Keratinocyte (primary cell): ENCODE data around the gene FXYD6. TPM values are rescaled to one million over a fixed set of nuclear protein-coding genes. Genes with fewer than 3 reads are reported as not detected.
A peak's percentile ranks its signal among the peaks of the same experiment; 100 is the strongest.

Experiments used
- DNase-seq: peaks from one replicate; pipeline ENCODE4 v3.0.0-alpha.2; 2011; ENCODE audit warnings: low read depth, missing footprints, low spot score
- FAIRE-seq: peaks from 2 replicates; lab custom pipeline; 2011; peaks lifted over from hg19 to GRCh38; lab: Jason Lieb, UNC
- H2AFZ ChIP-seq: 2 replicates; pipeline ENCODE4 v1.6.0; 2012; ENCODE audit warnings: low read length, control low read depth, inconsistent platforms; ENCODE audit not compliant: control insufficient read depth
- H3K27ac ChIP-seq: 2 replicates; pipeline ENCODE4 v1.5.1; 2011; ENCODE audit warnings: low read length; ENCODE audit not compliant: control insufficient read depth, insufficient read depth
- H3K27me3 ChIP-seq: 3 replicates; pipeline ENCODE4 v1.6.0; 2011; ENCODE audit warnings: low read length; ENCODE audit not compliant: control insufficient read depth, insufficient read depth; ENCODE audit errors: extremely low read depth
- H3K36me3 ChIP-seq, 2 experiments: 2 replicates in 1 of 2; 3 replicates in 1 of 2; pipeline ENCODE4 v1.5.1; 2011; ENCODE audit warnings: low read length in 2 of 2, mild to moderate bottlenecking in 1 of 2; ENCODE audit not compliant: control insufficient read depth in 2 of 2, insufficient read depth in 2 of 2; ENCODE audit errors: extremely low read depth in 1 of 2
- H3K4me1 ChIP-seq: 3 replicates; pipeline ENCODE4 v1.5.1; 2011; ENCODE audit warnings: low read length; ENCODE audit not compliant: control insufficient read depth, insufficient read depth; ENCODE audit errors: extremely low read depth
- H3K4me2 ChIP-seq: 3 replicates; pipeline ENCODE4 v1.6.0; 2011; ENCODE audit warnings: low read depth, low read length; ENCODE audit not compliant: control insufficient read depth, insufficient read depth; ENCODE audit errors: extremely low read depth
- H3K4me3 ChIP-seq, 3 experiments: fragments of 200-600 bp in 1 of 3; sonication (generic) in 1 of 3; 2 replicates in 2 of 3; 3 replicates in 1 of 3; pipeline ENCODE4 v1.5.1; 2011 to 2016; ENCODE audit warnings: low read length in 3 of 3, mild to moderate bottlenecking in 3 of 3, control low read depth in 2 of 3, inconsistent platforms in 1 of 3, low read depth in 1 of 3, mixed read lengths in 1 of 3, mixed run types in 1 of 3, moderate library complexity in 1 of 3; ENCODE audit not compliant: control insufficient read depth in 2 of 3, insufficient read depth in 2 of 3; ENCODE audit errors: extremely low read depth in 1 of 3
- H3K79me2 ChIP-seq: 2 replicates; pipeline ENCODE4 v1.6.0; 2012; ENCODE audit warnings: low read length; ENCODE audit not compliant: control insufficient read depth, insufficient read depth
- H3K9ac ChIP-seq: 3 replicates; pipeline ENCODE4 v1.6.0; 2011; ENCODE audit warnings: low read length; ENCODE audit not compliant: control insufficient read depth, insufficient read depth; ENCODE audit errors: extremely low read depth
- H3K9me1 ChIP-seq: 3 replicates; pipeline ENCODE4 v1.6.0; 2011; ENCODE audit warnings: low read length; ENCODE audit not compliant: control insufficient read depth, insufficient read depth; ENCODE audit errors: extremely low read depth
- H3K9me3 ChIP-seq: 2 replicates; pipeline ENCODE4 v1.5.1; 2012; ENCODE audit warnings: low read depth, low read length; ENCODE audit not compliant: control insufficient read depth
- H4K20me1 ChIP-seq: 3 replicates; pipeline ENCODE4 v1.6.0; 2011; ENCODE audit warnings: low read length; ENCODE audit not compliant: control insufficient read depth, insufficient read depth; ENCODE audit errors: extremely low read depth
- EZH2 ChIP-seq: IDR thresholded peaks from one replicate; pipeline ENCODE4 v1.6.1; 2012; ENCODE audit warnings: inconsistent platforms, mild to moderate bottlenecking, low read length, moderate library complexity
- dilution Hi-C: fragments of 300-500 bp; cut with MboI; formaldehyde crosslinking; loops from one replicate; pipeline ENCODE4 v1.7.0; 2020; ENCODE audit warnings: low sequenced_read_pairs; ENCODE audit not compliant: extremely low pct_ligation_motif_present
- polyA plus RNA-seq, 5 experiments: library from polyadenylated mRNA; depleted of rRNA in 3 of 5; stranded (reverse) in 3 of 5; stranded (forward) in 1 of 5; unstranded in 1 of 5; fragments of >200 nt; gene quantifications; 1 replicate in 1 of 5; 2 replicates in 3 of 5; 3 replicates in 1 of 5; pipeline versions ENCODE4 v1.2.1 to v1.2.3, GENCODE V29; 2011 to 2012; ENCODE audit warnings: missing spikeins in 2 of 5, low read depth in 1 of 5, low replicate concordance in 1 of 5
- TF ChIP-seq, protein P1 (sequence below), 3 experiments: IDR thresholded peaks in 1 of 3; conservative IDR thresholded peaks in 1 of 3; optimal IDR thresholded peaks in 1 of 3; 2 replicates in 2 of 3; 3 replicates in 1 of 3; pipeline versions ENCODE3 to v1.5.1; 2011; ENCODE audit warnings: low read length in 3 of 3, mild to moderate bottlenecking in 3 of 3, moderate library complexity in 2 of 3, control low read depth in 1 of 3, inconsistent platforms in 1 of 3; ENCODE audit not compliant: insufficient read depth in 2 of 3; ENCODE audit errors: extremely low read depth in 1 of 3

The FXYD6 gene
- polyA plus RNA-seq, 1 donor (not counting 4 experiments of a cell fraction or from before 2014, with no cell fraction given), result not detected

GRCh38 chr11:117822074-117823033 lies 54.1 kb downstream of the FXYD6 start:
- peaks cover 26% of the 10 kb centered on the region for H3K4me1 ChIP-seq
- dilution Hi-C loops, result loop anchor here (25.0 kb wide), 1 partner anchor 385 kb away; no protein-coding TSS in a partner anchor

DNA sequence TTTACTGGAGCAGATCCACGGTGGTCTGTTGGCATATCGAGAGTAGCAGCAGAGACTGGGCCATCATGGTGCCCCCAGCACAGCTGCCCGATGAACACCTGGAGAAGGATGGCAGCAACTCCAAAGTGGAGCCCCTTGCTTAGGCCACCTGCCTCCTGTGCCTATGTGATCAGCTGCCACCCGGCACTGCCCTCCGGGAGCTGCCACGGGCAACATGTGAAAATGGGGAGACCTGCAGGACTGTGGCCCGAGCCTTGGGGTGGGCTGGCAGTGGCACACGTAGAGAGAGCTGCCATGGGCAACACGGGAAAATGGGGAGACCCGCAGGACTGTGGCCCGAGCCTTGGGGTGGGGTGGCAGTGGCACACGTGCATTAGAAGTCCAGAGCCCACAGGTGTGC lies 55.0 kb downstream of the FXYD6 start:
- no peak for FAIRE-seq
- dilution Hi-C loops, result loop anchor here (25.0 kb wide), 1 partner anchor 384 kb away; no protein-coding TSS in a partner anchor

More at GRCh38 chr11:117822074-117823033, 54.1 kb downstream of the FXYD6 start:
- Histone ChIP-seq H3K27me3 (no peaks in the 10 kb centered on the region), H3K27ac (no peak overlapping the region), H3K4me2 (no peak overlapping the region), H3K9me3 (no peaks in the 10 kb centered on the region), H3K79me2 (no peaks in the 10 kb centered on the region), H2AFZ (no peak overlapping the region), H3K4me3 (no peak overlapping the region), H3K9me1 (no peaks in the 10 kb centered on the region), H3K9ac (no peak overlapping the region), H3K36me3 (no peaks in the 10 kb centered on the region), H4K20me1 (no peaks in the 10 kb centered on the region)
- FAIRE-seq (no peak), DNase-seq (no peak)
- TF ChIP-seq, protein P1, sequence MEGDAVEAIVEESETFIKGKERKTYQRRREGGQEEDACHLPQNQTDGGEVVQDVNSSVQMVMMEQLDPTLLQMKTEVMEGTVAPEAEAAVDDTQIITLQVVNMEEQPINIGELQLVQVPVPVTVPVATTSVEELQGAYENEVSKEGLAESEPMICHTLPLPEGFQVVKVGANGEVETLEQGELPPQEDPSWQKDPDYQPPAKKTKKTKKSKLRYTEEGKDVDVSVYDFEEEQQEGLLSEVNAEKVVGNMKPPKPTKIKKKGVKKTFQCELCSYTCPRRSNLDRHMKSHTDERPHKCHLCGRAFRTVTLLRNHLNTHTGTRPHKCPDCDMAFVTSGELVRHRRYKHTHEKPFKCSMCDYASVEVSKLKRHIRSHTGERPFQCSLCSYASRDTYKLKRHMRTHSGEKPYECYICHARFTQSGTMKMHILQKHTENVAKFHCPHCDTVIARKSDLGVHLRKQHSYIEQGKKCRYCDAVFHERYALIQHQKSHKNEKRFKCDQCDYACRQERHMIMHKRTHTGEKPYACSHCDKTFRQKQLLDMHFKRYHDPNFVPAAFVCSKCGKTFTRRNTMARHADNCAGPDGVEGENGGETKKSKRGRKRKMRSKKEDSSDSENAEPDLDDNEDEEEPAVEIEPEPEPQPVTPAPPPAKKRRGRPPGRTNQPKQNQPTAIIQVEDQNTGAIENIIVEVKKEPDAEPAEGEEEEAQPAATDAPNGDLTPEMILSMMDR (optimal IDR thresholded peaks at IDR 0.05 in 1 of 3, IDR thresholded peaks at IDR 0.05 in 1 of 3, conservative IDR thresholded peaks at IDR 0.05 in 1 of 3; ENCODE audit: extremely low read depth in 1 of 3, insufficient read depth in 2 of 3, low read length in 3 of 3), result peak; percentile 56 to 87 (median 73)
- TF ChIP-seq EZH2, result no peak

More for the DNA sequence above, 55.0 kb downstream of the FXYD6 start:
- Histone ChIP-seq H3K4me2 (no peak overlapping the region), H4K20me1 (no peaks in the 10 kb centered on the region), H3K4me1 (peaks cover 26% of the 10 kb centered on the region), H3K27ac (no peak overlapping the region), H3K79me2 (no peaks in the 10 kb centered on the region), H2AFZ (no peak overlapping the region), H3K9ac (no peak overlapping the region), H3K36me3 (no peaks in the 10 kb centered on the region), H3K9me1 (no peaks in the 10 kb centered on the region), H3K27me3 (no peaks in the 10 kb centered on the region), H3K4me3 (no peak overlapping the region), H3K9me3 (no peaks in the 10 kb centered on the region)
- DNase-seq, result no peak
- no peak for TF ChIP-seq EZH2
- TF ChIP-seq, protein P1 (optimal IDR thresholded peaks at IDR 0.05 in 1 of 3, IDR thresholded peaks at IDR 0.05 in 1 of 3, conservative IDR thresholded peaks at IDR 0.05 in 1 of 3; ENCODE audit: extremely low read depth in 1 of 3, insufficient read depth in 2 of 3, low read length in 3 of 3), result no peak
